Cerebellar cortex (tissue), 1 donor: Measurements from ENCODE around the gene PTPN22.

Experiments used
- DNase-seq: peaks from one replicate; pipeline ENCODE4 v3.0.0-alpha.2; 2015; ENCODE audit warnings: low spot score

The PTPN22 gene

DNA sequence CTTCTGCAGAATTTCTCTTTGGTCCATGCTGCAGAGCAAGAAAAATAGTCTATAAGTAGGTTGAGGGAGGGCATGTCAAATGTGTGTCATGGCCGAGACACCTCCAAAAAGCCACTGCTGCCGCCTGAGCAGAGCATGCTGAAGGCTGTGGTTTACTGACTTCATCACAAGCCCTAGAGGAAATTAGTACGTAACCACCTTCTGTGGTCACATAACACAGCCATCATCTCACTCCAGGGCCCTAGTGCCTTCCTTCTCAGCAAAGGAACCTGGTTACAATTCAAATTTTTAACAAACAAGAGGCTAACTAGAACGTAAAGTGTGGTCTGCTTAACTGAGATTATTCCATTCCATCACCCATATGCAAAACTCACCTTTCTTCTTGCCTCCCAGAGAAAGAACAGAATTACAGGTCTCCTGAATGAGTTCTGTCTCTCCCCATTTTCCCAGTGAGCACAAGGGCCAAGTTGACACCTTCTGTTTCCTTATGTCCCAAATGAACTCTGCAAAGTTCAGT, at the start of gene PTPN22:
PTPN22 (minus strand) TSS at position 116 of the 517 bp plus-strand sequence.
- DNase-seq = no peak

DNA sequence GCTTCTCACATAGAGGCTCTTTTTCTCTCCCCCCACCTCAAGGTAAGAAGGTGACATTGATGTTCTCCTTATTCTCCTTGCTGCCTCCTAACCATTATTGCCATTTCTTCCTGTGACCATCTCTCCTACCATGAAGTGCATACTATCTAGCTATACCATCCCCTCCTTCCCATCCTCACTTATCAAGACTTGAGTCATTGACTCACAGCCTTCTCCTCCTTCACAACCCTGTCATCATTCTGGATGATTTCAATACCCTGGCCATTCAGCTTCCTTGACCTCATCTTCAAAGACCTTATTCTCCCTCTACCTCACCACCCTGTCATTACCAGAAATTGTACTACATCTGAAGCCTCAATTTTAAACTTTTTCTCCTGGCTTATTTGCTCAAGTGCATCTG, 46.7 kb upstream of the PTPN22 start:
- no peak for DNase-seq

DNA sequence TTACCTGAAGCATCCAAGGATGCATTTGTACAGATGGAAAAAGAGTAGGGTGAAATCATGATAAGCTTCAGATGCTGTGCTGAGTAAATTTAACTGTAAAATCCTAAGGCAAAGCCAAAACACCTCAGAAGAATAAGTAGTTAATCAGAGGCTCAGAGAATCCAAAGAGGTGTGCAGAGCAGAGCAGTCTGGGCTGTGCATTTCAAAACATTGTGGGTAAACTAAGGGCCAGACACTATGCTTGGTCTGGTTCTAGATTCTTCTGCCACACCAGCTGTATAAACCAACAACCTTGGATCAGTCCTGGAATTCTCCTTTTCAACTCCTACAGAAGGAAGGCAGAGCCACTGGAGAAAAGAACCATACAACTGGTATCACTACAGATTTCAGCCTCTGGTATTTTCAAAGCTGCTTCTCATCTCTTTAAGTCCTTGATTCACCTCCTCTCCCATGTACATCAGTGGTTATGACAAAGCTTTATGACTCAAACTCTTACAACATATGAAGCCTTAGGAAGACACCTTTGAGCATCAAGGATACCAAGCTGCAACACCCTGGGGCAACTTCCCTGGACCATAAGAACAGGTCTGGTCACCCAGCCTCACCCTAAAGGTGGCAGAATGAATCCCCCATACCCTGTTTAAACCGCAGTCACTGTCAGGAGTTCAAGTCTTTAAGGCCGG, 46.0 kb upstream of the PTPN22 start:
- DNase-seq = no peak

DNA sequence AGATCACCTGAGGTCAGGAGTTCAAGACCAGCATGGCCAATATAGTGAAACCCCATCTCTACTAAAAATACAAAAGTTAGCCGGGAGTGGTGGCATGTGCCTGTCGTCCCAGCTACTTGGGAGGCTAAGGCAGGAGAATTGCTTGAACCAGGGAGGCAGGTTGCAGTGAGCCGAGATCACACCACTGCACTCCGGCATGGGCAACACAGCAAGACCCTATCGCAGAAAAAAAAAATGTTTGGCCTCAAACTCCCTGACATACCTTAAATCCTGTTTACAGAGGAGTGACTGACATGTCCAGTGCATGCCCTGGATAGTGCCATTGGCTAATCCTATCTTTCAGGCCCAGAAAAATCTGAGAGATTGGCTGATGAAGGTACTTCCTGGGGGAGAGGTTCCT, 45.5 kb upstream of the PTPN22 start:
- DNase-seq = no peak

DNA sequence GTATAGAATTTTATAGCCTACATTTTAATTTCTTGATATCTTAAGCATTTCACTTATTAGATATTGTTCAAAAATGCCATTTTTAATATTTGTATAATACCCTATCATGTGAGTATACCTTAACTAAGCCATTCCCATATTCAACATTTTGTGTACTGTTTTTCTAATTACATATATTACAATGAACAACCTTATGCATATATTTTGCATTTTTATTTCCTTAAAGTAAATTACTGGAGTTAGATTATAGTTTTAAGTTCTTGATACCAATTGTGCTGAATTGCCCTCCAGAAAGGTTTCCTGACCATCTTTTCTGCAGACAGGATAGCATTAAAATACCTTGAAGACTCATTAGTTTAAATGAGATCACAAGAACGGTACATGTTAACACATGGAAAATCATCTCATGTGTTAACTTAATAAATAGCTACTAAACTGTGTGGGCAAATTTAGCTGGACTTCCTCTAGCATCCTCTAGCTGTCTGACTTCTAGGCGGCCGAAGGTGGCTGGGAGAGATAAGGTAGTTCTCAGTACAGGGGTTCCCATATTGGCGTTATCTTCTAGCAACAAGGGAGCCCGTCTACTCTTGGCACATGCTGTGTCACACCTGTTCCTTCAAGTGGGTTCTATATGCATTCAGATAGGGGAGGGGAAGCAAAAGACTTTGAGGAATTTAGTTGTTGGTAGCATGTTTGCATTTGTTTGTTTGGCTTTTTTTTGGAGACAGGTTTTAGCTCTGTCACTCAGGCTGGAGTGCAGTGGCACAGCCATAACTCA, 42.6 kb upstream of the PTPN22 start:
- peak; percentile 47 for DNase-seq

DNA sequence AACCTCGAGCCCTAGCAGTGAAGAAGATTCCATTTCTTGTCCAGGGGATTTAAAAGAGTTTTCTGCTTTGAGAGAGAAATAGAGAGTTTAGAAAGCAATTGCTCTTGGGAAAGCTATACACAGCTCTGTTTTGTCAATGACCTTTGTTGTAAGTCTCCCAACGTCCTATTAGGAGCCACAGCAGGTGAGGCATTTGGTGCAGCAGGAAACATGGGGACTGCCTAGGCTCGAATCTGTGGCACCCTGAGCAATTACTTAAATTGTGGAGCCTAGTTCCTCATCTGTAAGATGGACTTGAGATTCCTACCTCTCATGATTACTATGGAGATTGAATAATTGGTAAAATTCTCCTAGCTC, 41.8 kb upstream of the PTPN22 start:
- DNase-seq = no peak

DNA sequence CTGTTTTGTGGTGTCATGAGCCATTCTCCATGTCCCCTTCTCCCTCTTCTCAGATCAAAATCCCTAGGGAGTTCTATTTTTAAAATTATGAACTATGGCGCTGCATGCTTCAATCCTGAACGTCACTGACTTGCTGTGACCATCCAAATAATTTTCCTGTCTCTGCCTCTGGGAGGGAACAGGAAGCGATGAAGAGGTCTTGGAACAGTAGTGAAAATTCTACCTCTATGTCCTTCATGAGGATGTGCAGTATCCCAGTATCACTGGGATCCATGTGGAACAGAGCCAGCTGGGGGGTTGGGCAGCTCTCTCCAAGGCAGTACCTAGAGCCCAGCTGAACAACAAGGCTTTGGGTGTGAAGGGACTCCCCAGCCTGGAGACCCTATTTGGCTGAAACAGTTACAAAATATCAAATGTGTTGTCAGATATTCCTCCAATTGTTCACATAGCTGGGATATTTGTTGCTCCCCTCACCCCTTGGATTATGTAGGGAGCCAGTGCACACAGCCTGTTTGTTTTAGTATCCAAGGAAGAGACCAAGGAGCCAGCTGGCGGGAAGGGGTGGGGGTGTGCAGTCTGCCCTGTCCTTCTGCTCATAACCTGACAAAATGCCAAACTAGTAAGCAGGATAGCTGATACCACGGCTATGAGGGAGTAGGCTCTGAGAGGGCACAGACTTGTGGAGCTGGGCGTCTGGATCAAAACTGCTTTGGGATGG, 41.2 kb upstream of the PTPN22 start:
- peak; percentile 94 for DNase-seq

DNA sequence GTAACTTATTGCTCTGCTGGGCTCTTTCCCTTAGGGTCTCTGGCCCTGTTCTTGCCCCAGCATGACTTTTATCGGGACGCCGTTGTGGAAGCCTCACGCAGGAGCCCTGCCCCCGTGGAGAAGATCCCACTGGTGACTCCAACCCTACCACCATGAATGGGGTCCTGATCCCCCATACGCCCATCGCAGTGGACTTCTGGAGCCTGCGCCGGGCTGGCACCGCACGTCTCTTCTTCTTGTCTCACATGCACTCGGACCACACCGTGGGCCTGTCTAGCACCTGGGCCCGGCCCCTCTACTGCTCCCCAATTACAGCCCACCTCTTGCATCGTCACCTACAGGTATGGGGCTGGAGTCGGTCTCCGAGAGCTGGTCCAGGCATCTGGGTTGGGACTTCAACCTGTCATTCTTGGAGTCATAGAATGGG, 33.9 kb upstream of the PTPN22 start:
- DNase-seq = peak; percentile 34

DNA sequence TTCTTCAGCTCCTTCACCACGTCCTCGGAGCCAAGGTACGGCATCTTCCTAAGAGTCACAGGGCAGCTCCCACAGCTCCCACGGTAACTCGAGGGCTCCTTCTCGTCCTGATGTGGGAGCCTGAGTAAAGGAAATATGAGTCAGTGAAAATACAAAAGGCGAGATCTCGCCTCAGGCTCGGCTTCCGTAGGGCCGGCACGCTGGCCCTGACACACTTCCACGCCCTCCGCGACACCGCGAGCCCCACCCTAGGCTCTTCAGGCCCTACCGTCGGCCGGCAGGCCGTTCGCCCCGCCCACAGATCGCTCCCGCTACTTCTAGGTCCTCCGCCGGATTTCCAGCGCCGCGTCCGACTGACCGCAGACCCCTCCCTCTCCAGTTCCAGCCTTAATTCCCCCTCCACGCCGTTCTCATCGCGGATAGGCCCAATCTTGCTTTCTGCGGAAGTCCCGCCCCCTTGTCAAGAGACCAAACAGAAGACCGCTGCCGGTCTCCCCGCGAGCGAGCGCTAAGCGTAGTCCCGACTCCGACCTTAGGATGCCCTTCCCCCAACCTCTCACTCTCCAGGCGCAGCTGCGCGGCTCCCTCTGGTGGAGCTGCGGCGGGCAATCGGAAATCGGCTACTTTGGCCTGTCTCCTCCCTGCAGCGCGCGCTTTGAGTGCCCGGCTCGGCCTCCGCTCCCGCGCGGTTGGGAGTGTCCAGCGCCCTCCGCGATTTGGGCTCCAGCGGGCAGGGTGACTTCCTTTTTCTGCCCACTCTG, 33.3 kb upstream of the PTPN22 start, which contains the start of the genes AP4B1 and DCLRE1B:
AP4B1 (minus strand) TSS at position 126 of the 761 bp plus-strand sequence; CDS start at position 44, 82 bp downstream.
DCLRE1B (plus strand) TSS at position 653 of the 761 bp plus-strand sequence. CDS start 261 bp downstream, outside the sequence.
- DNase-seq = peak; percentile 99

DNA sequence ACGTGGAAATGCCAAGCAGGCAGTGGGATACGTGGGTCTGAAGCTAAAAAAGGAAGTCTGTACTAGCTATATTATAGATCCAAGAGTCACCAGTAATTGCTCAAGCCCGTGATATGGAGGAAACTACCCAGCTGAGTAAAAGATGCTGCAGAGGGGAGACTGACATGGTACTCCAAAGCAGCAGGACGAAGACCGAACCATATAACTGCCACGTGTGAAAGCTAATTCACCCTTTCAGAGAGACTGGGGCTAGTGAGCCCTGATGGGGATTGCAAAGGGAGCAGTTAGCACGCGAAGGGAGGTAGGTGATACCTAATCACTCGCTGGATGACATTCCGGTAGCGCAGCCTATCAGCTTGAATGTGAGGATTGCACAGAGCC, 32.8 kb upstream of the PTPN22 start:
- DNase-seq = no peak

DNA sequence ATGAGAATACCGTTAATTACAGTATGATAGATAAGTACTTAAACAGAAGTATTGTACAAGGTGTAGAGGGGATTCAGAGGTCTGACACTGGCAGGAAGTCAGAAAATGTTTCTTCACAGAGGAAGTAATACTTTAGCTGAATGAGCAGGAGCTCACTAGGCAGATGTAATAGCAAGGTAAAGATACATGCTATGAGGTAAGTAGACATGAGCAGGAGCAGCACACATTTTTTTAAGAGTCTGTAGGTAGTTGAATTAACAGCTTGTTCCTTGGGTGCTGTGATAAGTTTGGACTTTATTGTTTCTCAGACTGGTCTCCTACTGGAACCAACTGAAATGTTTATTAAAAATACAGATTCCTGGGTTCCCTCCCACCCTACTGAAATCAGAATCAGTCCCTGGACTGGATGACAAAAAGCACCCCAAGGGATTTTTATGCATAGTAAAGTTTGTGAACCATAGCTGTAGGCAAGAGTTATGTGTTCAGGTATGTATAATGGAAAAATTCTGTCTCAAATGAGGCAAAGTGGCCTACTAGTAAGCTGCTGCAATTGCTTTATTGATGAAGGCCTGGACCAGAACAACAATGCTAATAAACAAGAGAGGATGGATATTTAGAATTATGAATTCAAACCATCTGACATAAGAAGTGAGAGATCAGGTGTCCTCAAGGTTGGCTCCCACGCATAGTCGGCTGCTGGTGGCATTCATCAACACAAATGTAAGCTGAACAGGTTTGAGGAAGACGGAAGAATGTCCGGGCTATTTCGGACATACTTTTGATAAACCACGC, 32.2 kb upstream of the PTPN22 start:
- DNase-seq = no peak

DNA sequence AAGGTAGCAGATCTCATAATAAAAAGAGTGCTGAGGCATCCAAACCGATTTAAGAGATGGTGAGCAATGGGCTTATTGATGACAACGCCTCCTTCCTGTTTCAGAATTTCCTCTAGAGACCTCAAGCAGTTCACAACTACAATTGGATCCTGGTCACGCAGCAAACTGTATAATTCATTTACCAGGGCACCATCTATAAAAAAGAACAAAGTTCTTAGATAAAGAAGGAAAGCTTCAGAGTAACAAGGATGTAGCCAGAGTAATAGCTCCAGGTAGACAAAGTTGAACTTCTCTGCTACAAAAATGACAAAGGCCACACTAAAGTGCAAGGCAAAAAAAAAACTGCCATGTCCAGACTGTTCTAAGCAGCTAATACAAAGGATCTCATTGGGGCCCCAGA, 29.7 kb upstream of the PTPN22 start:
- no peak for DNase-seq

DNA sequence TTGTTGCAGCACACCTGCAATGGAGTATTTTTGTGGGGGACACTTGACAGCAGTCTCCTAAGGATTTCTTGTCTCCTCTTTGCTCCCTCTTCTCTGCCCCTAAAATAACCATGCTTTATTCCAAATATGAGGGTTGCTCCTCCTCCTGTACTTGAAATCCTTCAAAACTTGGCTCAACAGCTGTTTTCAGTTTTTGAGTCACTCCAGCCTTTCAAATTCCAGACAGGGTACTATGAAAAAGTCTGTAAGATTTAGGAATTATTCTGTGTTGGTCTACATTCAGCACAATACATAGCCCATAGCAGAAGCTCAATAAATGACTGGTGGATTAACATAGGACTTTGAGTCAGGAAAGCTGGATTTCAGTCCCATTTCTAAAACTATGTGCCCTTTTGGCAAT, 27.6 kb upstream of the PTPN22 start:
- DNase-seq = no peak

DNA sequence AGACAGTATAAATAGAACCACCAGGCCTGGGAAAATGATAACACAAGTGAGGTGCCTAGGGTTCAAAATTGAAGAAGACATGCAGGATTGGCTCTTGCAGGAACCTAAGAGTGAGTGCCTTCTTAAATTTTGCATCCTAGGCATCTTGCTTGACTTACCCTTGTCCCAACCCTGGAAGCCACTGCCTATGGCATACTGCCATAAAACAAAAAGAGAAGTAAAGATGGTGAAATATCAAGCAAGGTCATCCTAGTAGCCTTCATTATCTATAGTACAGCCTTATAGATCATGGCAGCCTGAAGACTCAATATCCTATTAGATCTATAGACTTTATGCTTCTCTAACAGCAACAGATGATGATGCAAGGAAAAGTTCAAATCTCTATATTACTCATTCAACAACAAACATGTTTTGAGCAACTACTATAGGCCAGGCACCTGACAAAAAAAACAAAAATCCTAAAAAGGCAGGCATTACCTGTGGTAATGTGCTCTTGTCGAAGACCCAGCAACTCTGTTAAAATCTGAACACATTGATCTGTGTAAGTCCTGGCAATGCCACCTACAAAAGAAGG, 26.8 kb upstream of the PTPN22 start:
- DNase-seq = no peak

DNA sequence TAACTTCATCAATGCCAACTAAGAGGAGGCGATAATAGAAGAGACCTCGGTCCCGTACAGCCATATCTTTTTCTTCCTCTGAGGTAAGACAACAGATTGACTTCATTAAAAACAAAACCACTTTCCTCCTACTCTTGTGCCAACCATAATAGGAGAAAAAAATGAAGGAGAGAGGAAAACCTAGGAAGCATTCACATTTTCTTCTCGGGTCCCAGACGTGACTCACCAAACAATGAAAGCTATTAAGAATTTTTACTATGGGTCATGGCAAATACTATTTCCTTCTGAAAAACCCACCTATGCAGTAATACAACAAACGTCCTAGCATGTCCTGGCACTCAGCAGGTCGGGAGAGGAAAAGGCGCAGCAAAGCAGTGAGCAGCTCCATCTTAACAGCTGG, 24.4 kb upstream of the PTPN22 start:
- DNase-seq = no peak

DNA sequence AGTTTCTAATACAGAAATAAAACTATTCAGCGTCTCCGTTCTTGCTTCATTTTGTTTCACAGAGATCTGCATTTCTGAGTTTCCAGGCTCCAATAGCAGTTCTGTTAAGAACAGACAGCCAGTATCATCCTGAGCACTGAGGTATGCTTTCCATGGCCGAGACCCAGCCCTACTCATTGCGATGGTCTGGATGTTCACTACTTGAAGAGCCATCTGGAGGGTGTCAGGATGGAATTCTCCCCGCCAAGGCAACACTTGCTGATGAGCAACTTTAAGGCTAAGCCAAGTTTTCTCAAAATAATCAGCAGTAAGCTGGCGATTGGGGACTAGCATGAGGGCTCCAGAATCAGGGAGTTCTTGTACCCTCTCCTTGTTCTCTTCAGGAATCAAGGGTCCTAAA, 23.6 kb upstream of the PTPN22 start:
- peak; percentile 72 for DNase-seq

DNA sequence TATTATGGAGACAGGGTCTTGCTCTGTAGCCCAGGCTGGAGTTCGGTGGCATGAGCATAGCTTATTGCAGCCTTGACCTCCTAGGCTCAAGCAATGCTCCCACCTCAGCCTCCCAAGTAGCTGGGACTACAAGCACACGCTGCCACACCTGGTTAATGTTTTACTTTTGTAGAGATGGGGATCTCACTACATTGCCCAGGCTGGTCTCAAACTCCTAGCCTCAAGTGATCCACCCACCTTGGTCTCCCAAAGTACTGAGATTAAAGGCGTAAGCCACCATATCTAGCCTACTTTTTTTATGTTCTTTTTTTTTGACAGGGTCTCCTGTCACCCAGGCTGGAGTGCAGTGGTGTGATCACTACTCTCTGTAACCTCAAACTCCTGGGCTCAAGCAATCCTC, 21.8 kb upstream of the PTPN22 start:
- no peak for DNase-seq

DNA sequence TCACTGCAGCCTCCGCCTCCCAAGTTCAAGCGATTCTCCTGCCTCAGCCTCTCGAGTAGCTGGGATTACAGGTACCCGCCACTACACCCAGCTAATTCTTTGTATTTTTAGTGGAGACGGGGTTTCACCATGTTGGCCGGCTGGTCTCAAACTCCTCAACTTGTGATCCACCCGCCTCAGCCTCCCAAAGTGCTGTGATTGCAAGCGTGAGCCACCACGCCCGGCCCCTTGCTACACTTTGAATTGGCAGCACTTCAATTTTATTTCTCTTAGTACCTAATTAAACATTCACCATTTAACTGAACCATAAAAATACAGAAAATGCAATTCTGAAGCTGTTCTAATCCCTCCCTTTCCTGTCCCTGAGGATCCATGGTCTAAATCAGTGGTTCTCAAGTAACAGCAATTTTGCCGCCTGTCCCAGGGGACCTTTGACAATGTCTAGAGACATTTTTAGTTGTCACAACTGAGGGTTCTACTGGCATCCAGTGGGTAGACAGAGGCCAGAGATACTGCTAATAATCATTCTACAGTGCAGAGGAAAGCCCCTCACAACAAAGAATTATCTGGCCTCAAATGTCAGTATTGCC, 20.2 kb upstream of the PTPN22 start:
- no peak for DNase-seq

DNA sequence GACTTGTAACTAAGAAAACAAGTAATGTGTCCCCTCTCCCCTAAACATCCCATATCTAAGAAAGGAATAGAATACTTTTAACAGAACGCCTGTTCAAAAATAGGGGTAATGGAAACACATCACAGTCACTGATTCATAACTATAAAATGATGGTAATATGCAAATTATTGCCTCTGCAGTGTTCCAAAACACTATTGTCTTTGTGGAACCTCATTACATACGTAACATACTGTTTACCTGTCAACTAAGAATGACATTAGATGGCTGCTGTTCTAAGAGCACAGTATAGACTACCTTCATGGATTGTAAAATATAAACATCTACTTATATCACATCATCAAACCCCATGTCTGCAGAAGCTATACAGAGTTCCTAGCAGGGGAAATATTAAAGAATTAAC, 19.3 kb upstream of the PTPN22 start:
- no peak for DNase-seq
